ENCODE data around the gene CNRIP1. TPM values are rescaled to one million over a fixed set of nuclear protein-coding genes. Genes with fewer than 3 reads are reported as not detected.

The CNRIP1 gene
- total RNA-seq, 1 experiment from 2014 or later = 0.84 TPM

GRCh38 chr2:68282811-68283418, 36.8 kb downstream of the CNRIP1 start:
- TF ChIP-seq CTCF (IDR thresholded peaks at IDR 0.05; ENCODE audit: unreplicated experiment) = peak; percentile 76
- H3K27ac Mint-ChIP-seq (ENCODE audit: low read depth, unreplicated experiment) = no peak overlapping the region
- no peaks in the 10 kb centered on the region for H3K9me3 Mint-ChIP-seq (ENCODE audit: unreplicated experiment)
- no peaks in the 10 kb centered on the region for H3K27me3 Mint-ChIP-seq (ENCODE audit: insufficient read depth, unreplicated experiment)
- H3K4me3 Mint-ChIP-seq (ENCODE audit: unreplicated experiment) = no peak overlapping the region
- intact Hi-C loops (cut with micrococcal nuclease) = loop anchor here (1.0 kb wide), 1 partner anchor 161 kb away; no protein-coding TSS in a partner anchor
- no TSS peak for BruUV-seq (replicated peaks)
- peak; percentile 60 for DNase-seq (ENCODE audit: unreplicated experiment)
- CTCF ChIA-PET = interaction anchor here (0.6 to 4.6 kb wide), 33 partner anchors 8 to 626 kb away, joined by 3 to 34 read pairs (median 4); partner anchors contain the start of gene PNO1
- POLR2A ChIA-PET = interaction anchor here (0.8 to 20.2 kb wide), 10 partner anchors 9 to 161 kb away, joined by 3 to 308 read pairs (median 4); partner anchors contain the start of genes PNO1 and PPP3R1
- H3K4me1 Mint-ChIP-seq (ENCODE audit: insufficient read depth, unreplicated experiment) = peaks cover 29% of the 10 kb centered on the region
- H3K36me3 Mint-ChIP-seq (ENCODE audit: insufficient read depth, unreplicated experiment) = no peaks in the 10 kb centered on the region

- peak overlapping the region; percentile 8 for H3K27ac Mint-ChIP-seq (ENCODE audit: low read depth, unreplicated experiment)
- no TSS peak for BruUV-seq (replicated peaks)
- peaks cover 23% of the 10 kb centered on the region for H3K4me1 Mint-ChIP-seq (ENCODE audit: insufficient read depth, unreplicated experiment)
- intact Hi-C loops (cut with micrococcal nuclease) = no loop called here
- no peaks in the 10 kb centered on the region for H3K27me3 Mint-ChIP-seq (ENCODE audit: insufficient read depth, unreplicated experiment)
- no peak for TF ChIP-seq CTCF (IDR thresholded peaks at IDR 0.05; ENCODE audit: unreplicated experiment)
- ChIA-PET POLR2A (interaction anchor here (0.7 to 20.2 kb wide), 7 partner anchors 11 to 123 kb away, joined by 3 to 308 read pairs (median 3); partner anchors contain the start of genes PNO1 and PPP3R1), CTCF (interaction anchor here (0.7 to 2.7 kb wide), 4 partner anchors 19 to 158 kb away, joined by 3 to 9 read pairs (median 5); no protein-coding TSS in a partner anchor)
- H3K9me3 Mint-ChIP-seq (ENCODE audit: unreplicated experiment) = no peaks in the 10 kb centered on the region
- no peak for DNase-seq (ENCODE audit: unreplicated experiment)
- no peak overlapping the region for H3K4me3 Mint-ChIP-seq (ENCODE audit: unreplicated experiment)
- H3K36me3 Mint-ChIP-seq (ENCODE audit: insufficient read depth, unreplicated experiment) = no peaks in the 10 kb centered on the region
These were observed 39.0 kb downstream of the CNRIP1 start for GRCh38 chr2:68280796-68281195.

- DNase-seq (ENCODE audit: unreplicated experiment) = no peak
- H3K27me3 Mint-ChIP-seq (ENCODE audit: insufficient read depth, unreplicated experiment) = no peaks in the 10 kb centered on the region
- no peak for TF ChIP-seq CTCF (IDR thresholded peaks at IDR 0.05; ENCODE audit: unreplicated experiment)
- intact Hi-C loops (cut with micrococcal nuclease) = no loop called here
- H3K9me3 Mint-ChIP-seq (ENCODE audit: unreplicated experiment) = no peaks in the 10 kb centered on the region
- no TSS peak for BruUV-seq (replicated peaks)
- H3K27ac Mint-ChIP-seq (ENCODE audit: low read depth, unreplicated experiment) = peak overlapping the region; percentile 8
- ChIA-PET CTCF (interaction anchor here (0.6 to 2.7 kb wide), 5 partner anchors 19 to 640 kb away, joined by 3 to 9 read pairs (median 4); no protein-coding TSS in a partner anchor), POLR2A (interaction anchor here (0.7 to 20.2 kb wide), 9 partner anchors 8 to 1806 kb away, joined by 3 to 308 read pairs (median 3); partner anchors contain the start of genes PNO1 and PPP3R1)
- no peak overlapping the region for H3K4me3 Mint-ChIP-seq (ENCODE audit: unreplicated experiment)
- H3K4me1 Mint-ChIP-seq (ENCODE audit: insufficient read depth, unreplicated experiment) = peaks cover 23% of the 10 kb centered on the region
- H3K36me3 Mint-ChIP-seq (ENCODE audit: insufficient read depth, unreplicated experiment) = no peaks in the 10 kb centered on the region
These were observed 39.4 kb downstream of the CNRIP1 start for GRCh38 chr2:68280348-68280747.

GRCh38 chr2:68279691-68280090, 40.1 kb downstream of the CNRIP1 start:
- Mint-ChIP-seq H3K36me3 (ENCODE audit: insufficient read depth, unreplicated experiment) (no peaks in the 10 kb centered on the region), H3K4me3 (ENCODE audit: unreplicated experiment) (no peak overlapping the region), H3K27me3 (ENCODE audit: insufficient read depth, unreplicated experiment) (no peaks in the 10 kb centered on the region), H3K4me1 (ENCODE audit: insufficient read depth, unreplicated experiment) (peaks cover 19% of the 10 kb centered on the region), H3K27ac (ENCODE audit: low read depth, unreplicated experiment) (no peak overlapping the region), H3K9me3 (ENCODE audit: unreplicated experiment) (no peaks in the 10 kb centered on the region)
- intact Hi-C loops (cut with micrococcal nuclease) = no loop called here
- ChIA-PET CTCF (interaction anchor here (0.6 to 2.7 kb wide), 4 partner anchors 81 to 641 kb away, joined by 3 to 9 read pairs (median 3); no protein-coding TSS in a partner anchor), POLR2A (interaction anchor here (0.7 to 20.2 kb wide), 7 partner anchors 9 to 1807 kb away, joined by 3 to 308 read pairs (median 6); partner anchors contain the start of genes PNO1 and PPP3R1)
- TF ChIP-seq CTCF (IDR thresholded peaks at IDR 0.05; ENCODE audit: unreplicated experiment) = no peak
- DNase-seq (ENCODE audit: unreplicated experiment) = no peak
- BruUV-seq (replicated peaks) = no TSS peak
